ENCODE measurements around the gene SLC17A5.

DNA sequence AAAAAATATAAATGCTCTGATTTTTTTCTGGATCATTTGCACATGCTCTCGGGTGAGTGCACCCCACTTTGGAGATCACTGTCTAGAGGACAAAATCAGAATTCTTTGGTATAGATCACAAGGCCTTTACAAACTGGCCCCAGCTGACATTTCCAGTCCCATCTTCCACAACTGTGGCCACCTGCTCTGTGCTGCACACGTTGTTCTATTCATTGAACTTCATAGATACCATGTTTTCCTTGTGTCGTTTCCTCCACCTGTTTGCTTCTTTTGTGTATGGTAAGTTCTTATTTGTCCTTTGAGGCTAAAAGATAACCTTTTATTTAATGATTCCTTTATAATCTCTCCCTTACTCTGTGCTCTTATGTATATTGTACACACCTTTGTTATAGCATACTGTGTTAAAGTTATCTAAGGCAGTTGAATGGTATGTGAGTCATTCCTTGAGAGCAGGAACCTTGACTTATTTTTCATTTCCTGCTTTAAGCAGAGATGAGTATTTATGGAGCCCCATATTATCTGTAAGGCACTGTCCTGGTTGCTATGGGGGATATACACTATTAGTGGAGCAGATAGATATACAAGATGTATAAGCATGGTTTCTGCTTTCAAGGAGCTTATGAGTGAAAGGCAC, 12.0 kb upstream of the SLC17A5 start:
- TF ChIP-seq, protein P1, sequence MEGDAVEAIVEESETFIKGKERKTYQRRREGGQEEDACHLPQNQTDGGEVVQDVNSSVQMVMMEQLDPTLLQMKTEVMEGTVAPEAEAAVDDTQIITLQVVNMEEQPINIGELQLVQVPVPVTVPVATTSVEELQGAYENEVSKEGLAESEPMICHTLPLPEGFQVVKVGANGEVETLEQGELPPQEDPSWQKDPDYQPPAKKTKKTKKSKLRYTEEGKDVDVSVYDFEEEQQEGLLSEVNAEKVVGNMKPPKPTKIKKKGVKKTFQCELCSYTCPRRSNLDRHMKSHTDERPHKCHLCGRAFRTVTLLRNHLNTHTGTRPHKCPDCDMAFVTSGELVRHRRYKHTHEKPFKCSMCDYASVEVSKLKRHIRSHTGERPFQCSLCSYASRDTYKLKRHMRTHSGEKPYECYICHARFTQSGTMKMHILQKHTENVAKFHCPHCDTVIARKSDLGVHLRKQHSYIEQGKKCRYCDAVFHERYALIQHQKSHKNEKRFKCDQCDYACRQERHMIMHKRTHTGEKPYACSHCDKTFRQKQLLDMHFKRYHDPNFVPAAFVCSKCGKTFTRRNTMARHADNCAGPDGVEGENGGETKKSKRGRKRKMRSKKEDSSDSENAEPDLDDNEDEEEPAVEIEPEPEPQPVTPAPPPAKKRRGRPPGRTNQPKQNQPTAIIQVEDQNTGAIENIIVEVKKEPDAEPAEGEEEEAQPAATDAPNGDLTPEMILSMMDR (conservative IDR thresholded peaks at IDR 0.05), result no peak
- no peak for TF ChIP-seq EZH2 (IDR thresholded peaks at IDR 0.05; ENCODE audit: low read depth)
